HG03439 (cell line): ENCODE data around the gene CHIC2.
"Not testable (repeated sequence)": the region's sequence is repeated elsewhere in the genome, so short reads cannot be mapped to it uniquely, and the experiment has no call there.

Experiments
- ATAC-seq: cut with Tn5 transposase; IDR thresholded peaks from one replicate; pipeline ENCODE4 v1.9.1; 2021; ENCODE audit warnings: mild to moderate bottlenecking, moderate library complexity; ENCODE audit not compliant: unreplicated experiment

CHIC2 gene

GRCh38 chr4:54061873-54062272 lies 2.5 kb downstream of the CHIC2 start:
- ATAC-seq: no peak

DNA sequence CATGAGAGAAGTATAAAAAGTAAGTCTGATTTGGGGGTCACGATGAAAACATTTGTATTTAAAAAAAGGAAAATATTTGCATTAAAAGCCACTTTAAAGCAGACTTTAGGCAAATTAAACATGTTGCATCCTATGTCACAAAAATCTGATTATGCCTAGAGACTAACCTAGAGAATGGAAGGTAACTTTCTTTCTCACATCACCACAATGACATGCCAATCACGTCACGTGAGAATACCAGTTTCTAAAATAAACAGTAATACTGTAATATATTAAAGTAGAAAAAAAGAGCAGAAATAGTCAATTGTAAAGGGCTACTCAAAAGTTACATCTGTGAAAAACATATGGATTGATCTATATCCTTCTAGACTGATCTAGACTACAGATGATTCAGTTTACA lies 3.3 kb downstream of the CHIC2 start:
- ATAC-seq: no peak

GRCh38 chr4:54060116-54060515 lies 4.3 kb downstream of the CHIC2 start:
- no peak for ATAC-seq

- no peak for ATAC-seq
These were observed 6.2 kb downstream of the CHIC2 start for GRCh38 chr4:54058171-54058570.

DNA sequence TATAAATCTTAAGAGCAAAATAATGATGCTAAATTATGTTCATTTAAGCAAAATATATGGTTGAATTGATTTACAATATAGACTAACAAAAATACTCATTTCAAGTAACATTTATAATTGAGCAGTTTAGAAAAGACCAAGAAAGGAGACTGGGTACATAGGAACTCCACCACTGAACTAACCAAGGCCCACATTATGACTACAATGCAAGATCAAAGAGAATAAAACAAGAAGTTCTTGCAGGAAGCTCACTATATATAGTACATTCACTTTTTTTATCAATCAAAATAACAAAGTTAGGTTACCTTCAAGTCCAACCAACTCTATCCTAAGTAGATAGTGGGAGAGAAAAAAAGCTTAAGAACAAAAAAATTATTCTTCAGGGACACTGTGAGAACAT lies 8.0 kb downstream of the CHIC2 start:
- ATAC-seq: no peak

DNA sequence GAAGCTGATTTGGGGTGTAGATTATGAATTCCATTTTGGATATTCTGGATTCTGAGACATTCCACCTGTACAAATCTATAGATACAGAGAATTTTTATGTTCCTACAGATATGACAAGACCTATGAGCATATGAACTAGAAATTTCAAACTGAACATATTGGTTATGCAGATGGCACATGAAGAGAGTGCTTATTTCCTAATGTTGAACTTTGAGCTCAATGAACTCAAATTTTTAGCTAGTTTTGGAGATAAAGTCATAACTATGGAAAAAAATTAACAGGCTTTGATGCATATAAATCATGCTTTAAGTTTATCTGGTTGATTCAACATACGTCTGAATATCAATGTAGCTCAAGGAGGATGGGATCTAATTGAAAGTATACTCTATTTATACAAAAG lies 8.9 kb downstream of the CHIC2 start:
- no peak for ATAC-seq

DNA sequence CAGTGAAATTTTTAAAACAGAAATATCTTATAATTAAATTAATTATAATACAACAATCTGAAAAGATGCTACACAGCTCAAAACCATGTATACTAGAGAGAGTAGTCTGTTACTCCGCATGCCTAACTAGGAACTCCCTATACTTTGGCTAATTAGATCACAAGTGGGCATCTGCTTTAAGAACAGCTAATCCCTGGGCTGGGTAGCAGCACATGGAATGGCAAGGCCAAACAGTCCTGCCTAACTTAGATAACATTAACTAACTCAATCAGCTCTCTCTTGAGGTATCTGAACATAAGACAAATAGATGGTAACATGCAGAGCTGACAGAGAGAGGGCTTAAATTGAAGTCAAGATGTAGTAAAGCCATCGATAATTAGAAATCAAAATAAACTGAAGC lies 9.9 kb downstream of the CHIC2 start:
- no peak for ATAC-seq

- not testable (repeated sequence) for ATAC-seq
These were observed 11.1 kb downstream of the CHIC2 start for GRCh38 chr4:54053322-54053721.

GRCh38 chr4:54050214-54050904 lies 14.0 kb downstream of the CHIC2 start:
- no peak for ATAC-seq

DNA sequence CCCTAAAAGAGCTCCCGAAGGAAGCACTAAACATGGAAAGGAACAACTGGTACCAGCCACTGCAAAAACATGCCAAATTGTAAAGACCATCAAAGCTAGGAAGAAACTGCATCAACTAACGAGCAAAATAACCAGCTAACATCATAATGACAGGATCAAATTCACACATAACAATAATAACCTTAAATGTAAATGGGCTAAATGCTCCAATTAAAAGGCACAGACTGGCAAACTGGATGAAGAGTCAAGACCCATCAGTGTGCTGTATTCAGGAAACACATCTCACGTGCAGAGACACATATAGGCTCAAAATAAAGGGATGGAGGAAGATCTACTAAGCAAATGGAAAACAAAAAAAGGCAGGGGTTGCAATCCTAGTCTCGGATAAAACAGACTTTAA lies 20.8 kb downstream of the CHIC2 start:
- ATAC-seq: not testable (repeated sequence)

- ATAC-seq: no peak
These were observed 22.5 kb downstream of the CHIC2 start for GRCh38 chr4:54041933-54042332.

- no peak for ATAC-seq
These were observed 23.3 kb downstream of the CHIC2 start for GRCh38 chr4:54041100-54041499.

DNA sequence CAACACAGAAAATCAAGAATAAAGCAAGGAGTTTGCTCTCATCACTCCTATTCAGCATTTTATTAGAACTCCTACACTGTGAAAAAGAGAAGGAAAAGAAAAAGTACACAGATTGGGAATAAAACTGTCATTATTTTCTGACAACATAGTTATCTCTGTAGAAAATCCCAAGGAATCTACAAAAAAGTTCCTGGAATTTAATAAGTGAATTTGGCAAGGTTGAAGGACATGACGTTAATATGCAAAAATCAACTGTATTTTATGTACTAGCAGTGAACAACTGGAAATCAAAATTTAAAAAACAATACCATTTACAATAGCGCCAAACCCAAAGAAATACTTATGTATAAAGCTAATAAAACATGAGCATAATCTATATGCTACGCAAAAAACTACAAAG lies 26.3 kb downstream of the CHIC2 start:
- ATAC-seq: no peak

GRCh38 chr4:54036184-54036583 lies 28.2 kb downstream of the CHIC2 start:
- no peak for ATAC-seq

DNA sequence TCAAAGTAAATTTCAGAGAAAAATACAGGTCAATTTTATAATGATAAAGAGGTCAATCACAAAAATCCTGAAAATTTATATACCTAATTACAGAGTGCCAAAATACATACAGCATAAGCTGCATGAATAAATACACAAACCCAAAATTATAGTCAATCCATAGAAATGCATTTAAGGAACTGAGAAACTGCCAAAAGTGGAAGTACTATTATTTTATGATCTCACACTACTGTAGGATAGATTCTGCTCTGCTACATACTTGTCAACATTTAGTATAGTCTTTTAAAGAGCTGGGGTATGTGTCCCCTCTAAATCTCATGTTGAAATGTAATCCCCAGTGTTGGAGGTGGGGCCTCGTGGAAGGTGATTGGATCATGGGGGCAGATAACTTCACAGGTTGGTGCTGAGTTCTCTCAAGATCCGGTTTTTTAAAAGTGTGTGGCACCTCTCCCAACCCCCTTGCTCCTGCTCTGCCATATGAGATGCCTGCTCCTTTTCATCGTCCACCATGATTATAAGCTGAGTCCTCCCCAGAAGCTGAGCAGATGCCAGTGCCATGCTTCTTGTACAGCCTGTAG lies 31.8 kb downstream of the CHIC2 start:
- ATAC-seq: no peak

DNA sequence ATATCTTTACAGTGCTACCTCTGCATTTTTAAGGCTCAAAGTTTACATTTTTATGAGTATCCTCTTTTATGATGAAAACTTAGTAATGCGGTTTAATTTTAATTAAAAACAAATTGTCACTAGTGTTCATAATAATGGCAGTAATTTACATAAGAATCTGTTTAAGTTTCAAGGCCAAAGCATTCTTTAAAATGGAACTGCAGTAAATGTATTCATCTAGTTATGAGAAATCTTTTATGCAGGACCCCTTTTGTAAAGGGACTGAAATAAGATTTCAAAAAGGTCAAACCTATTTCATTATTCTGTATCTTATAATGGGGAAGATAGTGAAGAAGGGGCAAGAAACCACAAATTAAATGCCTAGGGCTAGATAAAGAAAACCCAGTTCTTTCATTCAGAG lies 37.1 kb downstream of the CHIC2 start:
- ATAC-seq: no peak

DNA sequence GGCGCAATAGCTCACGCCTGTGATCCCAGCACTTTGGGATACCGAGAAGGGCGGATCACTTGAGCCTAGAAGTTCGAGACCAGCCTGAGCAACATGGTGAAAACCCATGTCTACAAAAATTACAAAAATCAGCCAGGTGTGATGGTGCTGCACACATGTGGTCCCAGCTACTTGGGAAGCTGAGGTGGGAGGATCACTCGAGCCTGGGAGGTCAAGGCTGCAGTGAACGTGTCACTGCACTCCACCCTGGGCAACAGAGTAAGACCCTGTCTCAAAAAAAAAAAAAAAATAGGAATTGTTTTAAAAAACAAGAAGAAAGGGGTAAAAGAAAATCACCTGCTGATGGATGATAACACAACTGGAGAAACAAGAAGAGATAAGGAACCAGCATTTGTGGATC lies 38.8 kb downstream of the CHIC2 start:
- ATAC-seq: no peak

DNA sequence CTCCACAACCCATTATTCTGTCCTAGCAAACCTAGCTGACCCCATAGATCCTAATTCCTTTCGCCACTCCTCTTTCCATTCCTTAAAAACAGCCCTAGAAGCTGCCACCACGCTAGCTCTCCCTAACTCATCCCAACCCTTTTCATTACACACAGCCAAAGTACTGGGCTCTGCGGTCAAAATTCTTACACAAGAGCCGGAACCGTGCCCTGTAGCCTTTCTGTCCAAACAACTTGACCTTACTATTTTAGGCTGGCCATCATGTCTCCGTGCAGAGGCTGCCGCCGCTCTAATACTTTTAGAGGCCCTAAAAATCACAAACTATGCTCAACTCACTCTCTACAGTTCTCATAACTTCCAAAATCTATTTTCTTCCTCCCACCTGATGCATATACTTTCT lies 41.4 kb downstream of the CHIC2 start:
- ATAC-seq: not testable (repeated sequence)

- ATAC-seq: no peak
These were observed 46.4 kb downstream of the CHIC2 start for GRCh38 chr4:54017974-54018373.

GRCh38 chr4:54017308-54017707 lies 47.1 kb downstream of the CHIC2 start:
- ATAC-seq: no peak

- no peak for ATAC-seq
These were observed 47.9 kb downstream of the CHIC2 start for GRCh38 chr4:54016504-54016903.

- ATAC-seq: no peak
These were observed 48.9 kb downstream of the CHIC2 start for GRCh38 chr4:54015423-54016030.
